HEK293T (cell line): Measurements from ENCODE around the gene WDR37.

ENCODE experiments used
- BHLHE40 ChIP-seq: fragments of 450-650 bp; IDR thresholded peaks from 2 replicates; pipeline ENCODE4 v1.6.1; 2016; ENCODE audit warnings: mild to moderate bottlenecking, moderate library complexity, borderline replicate concordance
- CTBP1 ChIP-seq: fragments of 450-650 bp; IDR thresholded peaks from 2 replicates; pipeline ENCODE4 v1.6.1; 2016; ENCODE audit warnings: borderline replicate concordance
- ELF4 ChIP-seq: fragments of 450-650 bp; IDR thresholded peaks from 2 replicates; pipeline ENCODE4 v1.6.1; 2017; ENCODE audit warnings: antibody characterized with exemption
- FOXA1 ChIP-seq: fragments of 450-650 bp; IDR thresholded peaks from 2 replicates; pipeline ENCODE4 v1.6.1; 2016; ENCODE audit warnings: mild to moderate bottlenecking
- FOXK2 ChIP-seq: fragments of 450-650 bp; IDR thresholded peaks from 2 replicates; pipeline ENCODE4 v1.6.1; 2016; ENCODE audit warnings: mild to moderate bottlenecking
- FOXM1 ChIP-seq: fragments of 450-650 bp; IDR thresholded peaks from 2 replicates; pipeline ENCODE4 v1.6.1; 2017; ENCODE audit warnings: mild to moderate bottlenecking, borderline replicate concordance
- LEF1 ChIP-seq: fragments of 450-650 bp; IDR thresholded peaks from 2 replicates; pipeline ENCODE4 v1.6.1; 2017; ENCODE audit warnings: mild to moderate bottlenecking, borderline replicate concordance
- PKNOX1 ChIP-seq: fragments of 450-650 bp; IDR thresholded peaks from 2 replicates; pipeline ENCODE4 v1.6.1; 2016
- SP1 ChIP-seq: fragments of 450-650 bp; IDR thresholded peaks from 2 replicates; pipeline ENCODE4 v1.6.1; 2017
- SUZ12 ChIP-seq: fragments of 450-650 bp; IDR thresholded peaks from 2 replicates; pipeline ENCODE4 v1.6.1; 2016; ENCODE audit warnings: mild to moderate bottlenecking
- TARDBP ChIP-seq: fragments of 450-650 bp; IDR thresholded peaks from 2 replicates; pipeline ENCODE4 v1.6.1; 2016

GRCh38 chr10:1104971-1105370, 48.8 kb downstream of the WDR37 start:
- TF ChIP-seq PKNOX1 (no peak), FOXK2 (no peak), FOXA1 (no peak), LEF1 (no peak), TARDBP (no peak), SP1 (no peak), CTBP1 (no peak), SUZ12 (no peak), FOXM1 (no peak), ELF4 (no peak), BHLHE40 (no peak)
